GM13977 (cell line): ENCODE results near the gene ENO1.

Experiments used
- DNase-seq: peaks from one replicate; pipeline ENCODE4 v3.0.0; 2012; ENCODE audit warnings: low spot score
- in situ Hi-C: fragments of 300-500 bp; cut with MboI; formaldehyde crosslinking; loops from one replicate; pipeline ENCODE4 v1.12.0; 2022; ENCODE audit warnings: low sequenced_read_pairs, low pct_unique_long_range_greater_than_20kb, mixed read lengths, inconsistent platforms; ENCODE audit not compliant: unreplicated experiment
- TF ChIP-seq, protein P1 (sequence below): IDR thresholded peaks from 2 replicates; pipeline ENCODE4 v1.5.1; 2012; ENCODE audit warnings: mild to moderate bottlenecking, control low read depth; ENCODE audit not compliant: insufficient read depth; ENCODE audit errors: extremely low read depth, missing control alignments

The ENO1 gene

DNA sequence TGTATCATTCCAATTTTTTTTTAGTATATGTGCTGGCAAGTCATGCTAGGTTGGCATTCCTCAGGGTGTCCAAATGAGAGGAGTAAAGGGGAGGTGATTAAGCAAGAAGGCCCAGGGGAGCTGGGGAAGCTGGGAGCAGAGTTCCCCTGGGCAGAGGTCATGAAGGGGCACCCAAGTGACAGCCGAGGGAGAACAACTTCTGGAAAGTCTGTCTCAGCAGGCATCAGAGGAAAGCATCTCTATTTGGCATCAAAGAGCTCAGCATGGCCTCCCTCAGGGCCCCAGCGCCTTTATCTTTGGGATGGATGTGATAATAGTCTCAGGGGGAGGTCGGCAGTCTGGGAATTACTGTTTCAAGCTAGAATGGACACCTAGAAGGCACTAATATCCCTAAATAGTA, 5.0 kb upstream of the ENO1 start:
- in situ Hi-C loops, result no loop called here
- DNase-seq, result no peak
- TF ChIP-seq, protein P1, sequence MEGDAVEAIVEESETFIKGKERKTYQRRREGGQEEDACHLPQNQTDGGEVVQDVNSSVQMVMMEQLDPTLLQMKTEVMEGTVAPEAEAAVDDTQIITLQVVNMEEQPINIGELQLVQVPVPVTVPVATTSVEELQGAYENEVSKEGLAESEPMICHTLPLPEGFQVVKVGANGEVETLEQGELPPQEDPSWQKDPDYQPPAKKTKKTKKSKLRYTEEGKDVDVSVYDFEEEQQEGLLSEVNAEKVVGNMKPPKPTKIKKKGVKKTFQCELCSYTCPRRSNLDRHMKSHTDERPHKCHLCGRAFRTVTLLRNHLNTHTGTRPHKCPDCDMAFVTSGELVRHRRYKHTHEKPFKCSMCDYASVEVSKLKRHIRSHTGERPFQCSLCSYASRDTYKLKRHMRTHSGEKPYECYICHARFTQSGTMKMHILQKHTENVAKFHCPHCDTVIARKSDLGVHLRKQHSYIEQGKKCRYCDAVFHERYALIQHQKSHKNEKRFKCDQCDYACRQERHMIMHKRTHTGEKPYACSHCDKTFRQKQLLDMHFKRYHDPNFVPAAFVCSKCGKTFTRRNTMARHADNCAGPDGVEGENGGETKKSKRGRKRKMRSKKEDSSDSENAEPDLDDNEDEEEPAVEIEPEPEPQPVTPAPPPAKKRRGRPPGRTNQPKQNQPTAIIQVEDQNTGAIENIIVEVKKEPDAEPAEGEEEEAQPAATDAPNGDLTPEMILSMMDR, result no peak

DNA sequence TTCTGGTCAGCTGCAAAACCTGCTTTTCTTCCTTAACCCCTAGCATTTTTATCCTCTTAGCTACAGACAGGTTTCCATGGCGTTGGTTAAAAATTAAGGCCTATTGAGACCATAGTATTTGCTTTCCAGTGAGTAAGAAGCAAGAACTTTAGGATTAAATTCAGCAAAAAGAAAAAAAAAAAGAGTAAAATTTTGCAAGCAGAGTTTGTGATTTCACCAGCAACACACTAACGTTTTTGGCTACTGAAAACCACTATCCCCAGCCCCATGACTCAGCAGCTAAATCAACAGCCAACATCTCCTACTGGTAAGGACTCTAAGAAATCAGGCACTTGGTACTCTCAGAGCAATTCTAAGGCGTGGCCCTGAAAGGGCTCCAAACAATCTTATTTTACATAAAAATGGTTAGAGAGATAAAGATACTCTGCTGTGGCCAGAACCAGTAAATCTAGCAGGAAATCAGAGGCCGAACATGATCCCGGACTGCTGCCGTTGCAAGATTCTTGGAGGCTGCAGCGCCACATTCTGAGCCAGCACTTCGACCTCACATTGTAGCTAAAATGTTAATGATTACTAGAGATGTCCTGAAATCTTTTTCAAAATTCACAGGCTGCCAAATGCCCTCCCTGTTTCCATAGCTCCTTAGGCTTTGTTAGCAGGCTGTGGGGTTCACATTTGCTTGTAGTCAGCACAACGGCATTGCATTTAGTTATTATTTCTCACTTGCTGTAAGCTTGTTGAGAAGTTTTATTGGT, 1.6 kb upstream of the ENO1 start:
- peak; percentile 69 for DNase-seq
- TF ChIP-seq, protein P1, result no peak
- in situ Hi-C loops, result no loop called here

DNA sequence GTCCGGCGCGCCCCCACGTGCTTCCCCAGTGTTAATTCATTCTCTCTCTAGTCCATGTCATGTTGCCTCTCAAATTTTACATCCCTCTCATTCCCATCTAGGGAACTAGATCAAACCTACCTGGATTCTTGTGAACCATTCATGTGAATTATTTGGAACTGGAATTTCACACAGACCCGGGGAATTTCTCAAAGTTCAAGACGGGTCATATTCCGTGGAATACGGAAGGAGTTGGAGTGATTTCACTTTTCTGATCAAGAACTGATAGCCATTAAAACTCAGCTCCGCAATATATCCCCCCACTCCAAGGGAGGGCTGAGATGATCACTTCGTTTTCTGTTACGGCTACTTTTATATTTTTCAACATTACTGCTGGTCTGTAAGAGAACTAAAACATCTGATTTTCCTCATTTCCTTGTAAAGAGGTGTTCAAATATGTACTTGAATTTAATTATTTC, 1.0 kb upstream of the ENO1 start:
- in situ Hi-C loops, result no loop called here
- TF ChIP-seq, protein P1, result peak; percentile 16

DNA sequence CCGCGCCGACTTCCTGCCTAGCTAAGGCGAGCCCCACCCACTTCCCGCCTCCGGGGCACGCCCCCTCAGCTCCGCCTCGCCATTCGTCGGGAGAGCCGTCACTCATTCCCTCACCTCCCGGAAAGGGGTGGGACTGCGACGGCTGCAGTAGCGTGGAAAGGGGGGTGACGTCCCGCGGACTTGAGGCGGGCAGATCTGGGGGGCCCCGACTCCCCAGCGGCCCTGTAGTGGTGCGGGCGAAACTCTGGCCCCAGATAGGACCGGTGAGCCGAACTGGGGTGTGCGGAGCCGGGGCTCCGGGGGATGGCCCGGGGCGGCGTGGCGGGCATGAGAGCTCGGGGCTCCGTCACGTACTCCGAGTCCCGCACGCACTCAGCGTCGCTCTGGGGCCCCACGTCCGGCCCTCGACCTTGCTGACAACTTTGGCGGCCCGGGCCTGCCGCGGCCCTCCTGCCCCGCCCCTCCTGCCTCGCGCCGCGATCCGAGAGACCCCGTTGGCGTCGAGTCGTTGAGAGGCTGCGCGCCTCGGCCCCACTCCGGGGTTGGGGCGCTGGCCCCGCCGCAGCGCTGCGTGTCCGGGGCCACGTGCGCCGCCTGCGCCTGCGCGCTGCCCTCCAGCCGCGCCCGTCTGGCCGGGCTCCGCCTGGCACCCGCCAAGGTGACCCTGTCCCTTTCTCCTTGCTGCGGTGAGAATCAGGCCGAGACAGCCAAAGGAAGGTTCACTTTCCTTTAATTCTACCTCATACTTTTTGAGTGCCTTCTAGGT, 395 bp upstream of the ENO1 start:
- peak; percentile 99 for DNase-seq
- TF ChIP-seq, protein P1, result no peak

More for the DNA sequence above, 1.0 kb upstream of the ENO1 start:
- DNase-seq, result no peak

GRCh38 chr1:8876087-8876486, 2.4 kb downstream of the ENO1 start:
- in situ Hi-C loops, result no loop called here
- TF ChIP-seq, protein P1, result no peak
- DNase-seq, result no peak

More for the DNA sequence above, 395 bp upstream of the ENO1 start:
- in situ Hi-C loops, result no loop called here

GRCh38 chr1:8875216-8875861, 3.1 kb downstream of the ENO1 start:
- in situ Hi-C loops, result no loop called here
- TF ChIP-seq, protein P1, result no peak
- DNase-seq, result no peak
